K562 (cell line): ENCODE data around the gene KIAA0319L. TPM values are rescaled to one million over a fixed set of nuclear protein-coding genes. Genes with fewer than 3 reads are reported as not detected.

Source experiments
- ATAC-seq: fragments of 200-7000 bp; cut with Tn5 transposase; 3 replicates; pipeline ENCODE4 v1.9.1; 2020; ENCODE audit warnings: moderate library complexity
- BruUV-seq: library from RNA; stranded (reverse); fragments of 400-500 nt; replicated peaks from 2 replicates; lab custom pipeline; 2021; lab: Mats Ljungman, UMichigan
- CTCF ChIA-PET: fragments of 300-600 bp; formaldehyde crosslinking; extraction: SDS; loops from one replicate; lab custom pipeline; 2021; ENCODE audit warnings: low intra/inter-chr PET ratio; lab: Yijun Ruan, JAX
- POLR2A ChIA-PET: fragments of 300-600, 350-650 bp; sonication (Branson Sonifier 250); formaldehyde crosslinking; extraction: SDS; loops from one replicate; lab custom pipeline; 2021; ENCODE audit warnings: antibody characterized with exemption, inconsistent platforms; lab: Yijun Ruan, JAX
- DNase-seq, 4 experiments: peaks; one replicate each; pipeline versions ENCODE4 v3.0.0 to v3.0.0-alpha.2; 2011 to 2018; ENCODE audit warnings: low spot score in 3 of 4, mixed read lengths in 3 of 4; ENCODE audit errors: extremely low read depth in 1 of 4
- FAIRE-seq: peaks from 2 replicates; lab custom pipeline; 2011; peaks lifted over from hg19 to GRCh38; lab: Jason Lieb, UNC
- H2AFZ ChIP-seq: 2 replicates; pipeline ENCODE4 v1.6.0; 2011; ENCODE audit warnings: low read depth, low read length, control low read depth, inconsistent platforms
- H3K27ac ChIP-seq: fragments of 200-600 bp; 3 replicates; pipeline ENCODE4 v1.8.0; 2011; ENCODE audit warnings: low read depth, mild to moderate bottlenecking, control low read depth, inconsistent platforms, low read length, moderate library complexity, mixed read lengths; ENCODE audit errors: extremely low read depth
- H3K27me3 ChIP-seq, 2 experiments: fragments of 300-600 bp in 1 of 2; 2 replicates in 1 of 2; 3 replicates in 1 of 2; pipeline versions ENCODE4 v1.6.0 to v1.8.0; 2011; ENCODE audit warnings: inconsistent platforms in 2 of 2, low read length in 2 of 2, mild to moderate bottlenecking in 1 of 2, mixed read lengths in 1 of 2, moderate library complexity in 1 of 2; ENCODE audit not compliant: control insufficient read depth in 2 of 2, insufficient read depth in 2 of 2
- H3K36me3 ChIP-seq: fragments of 300-600 bp; 3 replicates; pipeline ENCODE4 v1.8.0; 2011; ENCODE audit warnings: mild to moderate bottlenecking, low read length, inconsistent platforms; ENCODE audit not compliant: control insufficient read depth, insufficient read depth
- H3K4me1 ChIP-seq, 2 experiments: fragments of 200-600 bp in 1 of 2; replicated peaks in 1 of 2; 2 replicates in 1 of 2; 3 replicates in 1 of 2; pipeline versions ENCODE4 v1.5.1 to v1.8.0; 2011; ENCODE audit warnings: inconsistent platforms in 2 of 2, low read length in 2 of 2, mild to moderate bottlenecking in 1 of 2, mixed read lengths in 1 of 2, moderate library complexity in 1 of 2; ENCODE audit not compliant: control insufficient read depth in 2 of 2, insufficient read depth in 2 of 2
- H3K4me2 ChIP-seq: 2 replicates; pipeline ENCODE4 v1.6.1; 2011; ENCODE audit warnings: low read length, control low read depth, inconsistent platforms, mixed read lengths; ENCODE audit not compliant: insufficient read depth
- H3K4me3 ChIP-seq: fragments of 200-600 bp; sonication (generic), shearing (Covaris generic); 2 replicates; pipeline ENCODE4 v1.5.1; 2016; ENCODE audit warnings: control low read depth, inconsistent platforms
- H3K79me2 ChIP-seq: fragments of 200-600 bp; 3 replicates; pipeline ENCODE4 v1.8.0; 2011; ENCODE audit warnings: low read length, inconsistent platforms; ENCODE audit not compliant: control insufficient read depth, insufficient read depth
- H3K9ac ChIP-seq, 2 experiments: 2 replicates each; pipeline versions ENCODE4 v1.6.0 to v1.6.1; 2011; ENCODE audit warnings: low read depth in 2 of 2, low read length in 2 of 2, control low read depth in 1 of 2, inconsistent platforms in 1 of 2, mild to moderate bottlenecking in 1 of 2, mixed read lengths in 1 of 2; ENCODE audit not compliant: insufficient read depth in 1 of 2
- H3K9me1 ChIP-seq: one replicate; pipeline ENCODE4 v1.6.0; 2011; ENCODE audit warnings: inconsistent platforms, mild to moderate bottlenecking, low read length, moderate library complexity; ENCODE audit not compliant: control insufficient read depth, insufficient read depth
- H3K9me3 ChIP-seq: replicated peaks from 2 replicates; pipeline ENCODE4 v1.5.1; 2011; ENCODE audit warnings: low read depth, low read length, inconsistent platforms; ENCODE audit not compliant: control insufficient read depth, insufficient read depth
- H4K20me1 ChIP-seq: replicated peaks from 2 replicates; pipeline ENCODE4 v1.6.1; 2011; ENCODE audit warnings: low read length, inconsistent platforms, mixed read lengths; ENCODE audit not compliant: control insufficient read depth, insufficient read depth
- THRAP3 ChIP-seq: fragments of 450-650 bp; IDR thresholded peaks from 2 replicates; pipeline ENCODE4 v1.6.1; 2016; ENCODE audit warnings: mild to moderate bottlenecking, inconsistent platforms, borderline replicate concordance
- ZBTB34 ChIP-seq: fragments of 250-450 bp; sonication (Bioruptor Pico); IDR thresholded peaks from 2 replicates; pipeline ENCODE4 v1.8.0; 2021; ENCODE audit warnings: mild to moderate bottlenecking, moderate library complexity
- ZNF274 ChIP-seq: IDR thresholded peaks from 2 replicates; pipeline ENCODE4 v1.6.1; 2011; ENCODE audit warnings: low read depth, mild to moderate bottlenecking, low read length, moderate library complexity, borderline replicate concordance
- WGBS: fragments of 100-300 bp; shearing (Covaris generic); methylation state at CpG from one replicate; pipeline ENCODE4 v1.1.6; 2016; ENCODE audit warnings: low coverage, mixed read lengths; ENCODE audit not compliant: insufficient coverage; ENCODE audit errors: missing lambda C conversion rate; 5-methylcytosine and 5-hydroxymethylcytosine counted together
- in situ Hi-C: fragments of 300-500 bp; cut with MboI; formaldehyde crosslinking; loops from 4 replicates; pipeline ENCODE4 v1.15.0; 2018; ENCODE audit warnings: inconsistent platforms, mixed read lengths
- intact Hi-C: fragments of 100-400 bp; cut with micrococcal nuclease; formaldehyde crosslinking; loops from 2 replicates; pipeline ENCODE4 v1.14.2; 2022
- polyA plus RNA-seq, 8 experiments: library from polyadenylated mRNA; depleted of rRNA in 4 of 8; stranded (reverse) in 5 of 8; unstranded in 3 of 8; fragments of >200 nt; fragmentation: Nextera tagmentation in 2 of 8; fragmentation: Illumina TruSeq in 1 of 8; extraction: Ambion mirVana in 2 of 8; extraction: Trizol in 1 of 8; gene quantifications; 2 replicates each; pipeline versions ENCODE4 v1.2.1 to v1.2.3, GENCODE V29; 2011 to 2014; ENCODE audit warnings: inconsistent platforms in 1 of 8, missing spikeins in 1 of 8
- total RNA-seq, 7 experiments: library from RNA; depleted of rRNA in 6 of 7; stranded (reverse); fragments of >200 nt in 6 of 7; fragmentation: Illumina TruSeq in 2 of 7; extraction: Trizol in 2 of 7; gene quantifications; 2 replicates each; pipeline versions ENCODE4 v1.2.1 to v1.2.3, GENCODE V29; 2011 to 2021; ENCODE audit warnings: low replicate concordance in 1 of 7

The KIAA0319L gene
- total and polyA plus RNA-seq, 9 of the 15 experiments (the other 6 are each of a cell fraction or from before 2014, with no cell fraction given), result 2.4 to 51.7 (median 27.4) TPM

- CTCF ChIA-PET, result no interaction called here
- no peak for ATAC-seq
- intact Hi-C loops, result no loop called here
Observed at GRCh38 chr1:35524106-35524505, 33.1 kb downstream of the KIAA0319L start.

More at GRCh38 chr1:35524106-35524505, 33.1 kb downstream of the KIAA0319L start:
- Histone ChIP-seq H3K9ac (no peak overlapping the region), H4K20me1 (no peaks in the 10 kb centered on the region), H3K4me1 (peaks cover 0 to 4% of the 10 kb centered on the region in 2 experiments; a peak in 2 of 5 replicates), H3K79me2 (no peaks in the 10 kb centered on the region), H3K4me3 (no peak overlapping the region), H3K27ac (no peak overlapping the region), H3K9me1 (no peaks in the 10 kb centered on the region), H3K27me3 (no peaks in the 10 kb centered on the region), H3K36me3 (no peaks in the 10 kb centered on the region; the same call in 2 of the 3 replicates), H3K9me3 (no peaks in the 10 kb centered on the region; the same call in 1 of the 2 replicates), H2AFZ (no peak overlapping the region), H3K4me2 (no peak overlapping the region)
- FAIRE-seq (no peak), DNase-seq (no peak)
- WGBS, result 70% methylated on average over 2 of the region's 2 CpGs
- BruUV-seq, result no TSS peak
- POLR2A ChIA-PET, result no interaction called here
- in situ Hi-C loops, result no loop called here
- TF ChIP-seq ZBTB34 (CRISPR knock-in tag), result no peak
- TF ChIP-seq ZNF274, result 0 out of 2 replicates have a peak, but pooled peaks have one; percentile 31
- no peak for TF ChIP-seq THRAP3
